Measurements from ENCODE around the gene TNFSF12. TPM values are rescaled to one million over a fixed set of nuclear protein-coding genes. Genes with fewer than 3 reads are reported as not detected.

The TNFSF12 gene
- total and polyA plus RNA-seq, 9 of the 15 experiments (the other 6 are each of a cell fraction or from before 2014, with no cell fraction given) = 0.03 to 0.95 (median 0.19) TPM; not detected in 3

DNA sequence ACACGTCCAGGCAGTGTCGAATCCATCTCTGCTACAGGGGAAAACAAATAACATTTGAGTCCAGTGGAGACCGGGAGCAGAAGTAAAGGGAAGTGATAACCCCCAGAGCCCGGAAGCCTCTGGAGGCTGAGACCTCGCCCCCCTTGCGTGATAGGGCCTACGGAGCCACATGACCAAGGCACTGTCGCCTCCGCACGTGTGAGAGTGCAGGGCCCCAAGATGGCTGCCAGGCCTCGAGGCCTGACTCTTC lies 23.4 kb downstream of the TNFSF12 start (continued):
- TF ChIP-seq, protein P1, sequence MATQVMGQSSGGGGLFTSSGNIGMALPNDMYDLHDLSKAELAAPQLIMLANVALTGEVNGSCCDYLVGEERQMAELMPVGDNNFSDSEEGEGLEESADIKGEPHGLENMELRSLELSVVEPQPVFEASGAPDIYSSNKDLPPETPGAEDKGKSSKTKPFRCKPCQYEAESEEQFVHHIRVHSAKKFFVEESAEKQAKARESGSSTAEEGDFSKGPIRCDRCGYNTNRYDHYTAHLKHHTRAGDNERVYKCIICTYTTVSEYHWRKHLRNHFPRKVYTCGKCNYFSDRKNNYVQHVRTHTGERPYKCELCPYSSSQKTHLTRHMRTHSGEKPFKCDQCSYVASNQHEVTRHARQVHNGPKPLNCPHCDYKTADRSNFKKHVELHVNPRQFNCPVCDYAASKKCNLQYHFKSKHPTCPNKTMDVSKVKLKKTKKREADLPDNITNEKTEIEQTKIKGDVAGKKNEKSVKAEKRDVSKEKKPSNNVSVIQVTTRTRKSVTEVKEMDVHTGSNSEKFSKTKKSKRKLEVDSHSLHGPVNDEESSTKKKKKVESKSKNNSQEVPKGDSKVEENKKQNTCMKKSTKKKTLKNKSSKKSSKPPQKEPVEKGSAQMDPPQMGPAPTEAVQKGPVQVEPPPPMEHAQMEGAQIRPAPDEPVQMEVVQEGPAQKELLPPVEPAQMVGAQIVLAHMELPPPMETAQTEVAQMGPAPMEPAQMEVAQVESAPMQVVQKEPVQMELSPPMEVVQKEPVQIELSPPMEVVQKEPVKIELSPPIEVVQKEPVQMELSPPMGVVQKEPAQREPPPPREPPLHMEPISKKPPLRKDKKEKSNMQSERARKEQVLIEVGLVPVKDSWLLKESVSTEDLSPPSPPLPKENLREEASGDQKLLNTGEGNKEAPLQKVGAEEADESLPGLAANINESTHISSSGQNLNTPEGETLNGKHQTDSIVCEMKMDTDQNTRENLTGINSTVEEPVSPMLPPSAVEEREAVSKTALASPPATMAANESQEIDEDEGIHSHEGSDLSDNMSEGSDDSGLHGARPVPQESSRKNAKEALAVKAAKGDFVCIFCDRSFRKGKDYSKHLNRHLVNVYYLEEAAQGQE (IDR thresholded peaks at IDR 0.05; ENCODE audit: borderline replicate concordance) = peak; percentile 56
- TF ChIP-seq, protein P1 (CRISPR knock-in tag; IDR thresholded peaks at IDR 0.05; ENCODE audit: low read depth) = no peak
- TF ChIP-seq, protein P2, sequence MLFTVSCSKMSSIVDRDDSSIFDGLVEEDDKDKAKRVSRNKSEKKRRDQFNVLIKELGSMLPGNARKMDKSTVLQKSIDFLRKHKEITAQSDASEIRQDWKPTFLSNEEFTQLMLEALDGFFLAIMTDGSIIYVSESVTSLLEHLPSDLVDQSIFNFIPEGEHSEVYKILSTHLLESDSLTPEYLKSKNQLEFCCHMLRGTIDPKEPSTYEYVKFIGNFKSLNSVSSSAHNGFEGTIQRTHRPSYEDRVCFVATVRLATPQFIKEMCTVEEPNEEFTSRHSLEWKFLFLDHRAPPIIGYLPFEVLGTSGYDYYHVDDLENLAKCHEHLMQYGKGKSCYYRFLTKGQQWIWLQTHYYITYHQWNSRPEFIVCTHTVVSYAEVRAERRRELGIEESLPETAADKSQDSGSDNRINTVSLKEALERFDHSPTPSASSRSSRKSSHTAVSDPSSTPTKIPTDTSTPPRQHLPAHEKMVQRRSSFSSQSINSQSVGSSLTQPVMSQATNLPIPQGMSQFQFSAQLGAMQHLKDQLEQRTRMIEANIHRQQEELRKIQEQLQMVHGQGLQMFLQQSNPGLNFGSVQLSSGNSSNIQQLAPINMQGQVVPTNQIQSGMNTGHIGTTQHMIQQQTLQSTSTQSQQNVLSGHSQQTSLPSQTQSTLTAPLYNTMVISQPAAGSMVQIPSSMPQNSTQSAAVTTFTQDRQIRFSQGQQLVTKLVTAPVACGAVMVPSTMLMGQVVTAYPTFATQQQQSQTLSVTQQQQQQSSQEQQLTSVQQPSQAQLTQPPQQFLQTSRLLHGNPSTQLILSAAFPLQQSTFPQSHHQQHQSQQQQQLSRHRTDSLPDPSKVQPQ (CRISPR knock-in tag; IDR thresholded peaks at IDR 0.05; ENCODE audit: borderline replicate concordance) = peak; percentile 58; the same call in 1 of the 2 replicates
- TF ChIP-seq ZNF76 (CRISPR knock-in tag; IDR thresholded peaks at IDR 0.05; ENCODE audit: borderline replicate concordance) (no peak), RBM39 (optimal IDR thresholded peaks at IDR 0.05; ENCODE audit: low read depth, low read length) (no peak), NR2C2 (CRISPR knock-in tag; IDR thresholded peaks at IDR 0.05) (no peak), NR2C2 (tag; IDR thresholded peaks at IDR 0.05) (peak; percentile 77; the same call in 1 of the 2 replicates), ZFPM2 (CRISPR knock-in tag; IDR thresholded peaks at IDR 0.05) (no peak), HSF4 (CRISPR knock-in tag; IDR thresholded peaks at IDR 0.05; ENCODE audit: borderline replicate concordance) (no peak), NRF1 (conservative IDR thresholded peaks at IDR 0.05 in 1 of 2, IDR thresholded peaks at IDR 0.05 in 1 of 2) (no peak; a peak in 1 of 4 replicates), ZNF778 (CRISPR knock-in tag; IDR thresholded peaks at IDR 0.05) (no peak), SNRNP70 (optimal IDR thresholded peaks at IDR 0.05; ENCODE audit: low read depth, low read length) (no peak)
- TF ChIP-seq, protein P3, sequence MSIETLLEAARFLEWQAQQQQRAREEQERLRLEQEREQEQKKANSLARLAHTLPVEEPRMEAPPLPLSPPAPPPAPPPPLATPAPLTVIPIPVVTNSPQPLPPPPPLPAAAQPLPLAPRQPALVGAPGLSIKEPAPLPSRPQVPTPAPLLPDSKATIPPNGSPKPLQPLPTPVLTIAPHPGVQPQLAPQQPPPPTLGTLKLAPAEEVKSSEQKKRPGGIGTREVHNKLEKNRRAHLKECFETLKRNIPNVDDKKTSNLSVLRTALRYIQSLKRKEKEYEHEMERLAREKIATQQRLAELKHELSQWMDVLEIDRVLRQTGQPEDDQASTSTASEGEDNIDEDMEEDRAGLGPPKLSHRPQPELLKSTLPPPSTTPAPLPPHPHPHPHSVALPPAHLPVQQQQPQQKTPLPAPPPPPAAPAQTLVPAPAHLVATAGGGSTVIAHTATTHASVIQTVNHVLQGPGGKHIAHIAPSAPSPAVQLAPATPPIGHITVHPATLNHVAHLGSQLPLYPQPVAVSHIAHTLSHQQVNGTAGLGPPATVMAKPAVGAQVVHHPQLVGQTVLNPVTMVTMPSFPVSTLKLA (conservative IDR thresholded peaks at IDR 0.05) = peak; percentile 98 to 99
- TF ChIP-seq, protein P4, sequence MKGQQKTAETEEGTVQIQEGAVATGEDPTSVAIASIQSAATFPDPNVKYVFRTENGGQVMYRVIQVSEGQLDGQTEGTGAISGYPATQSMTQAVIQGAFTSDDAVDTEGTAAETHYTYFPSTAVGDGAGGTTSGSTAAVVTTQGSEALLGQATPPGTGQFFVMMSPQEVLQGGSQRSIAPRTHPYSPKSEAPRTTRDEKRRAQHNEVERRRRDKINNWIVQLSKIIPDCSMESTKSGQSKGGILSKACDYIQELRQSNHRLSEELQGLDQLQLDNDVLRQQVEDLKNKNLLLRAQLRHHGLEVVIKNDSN (CRISPR knock-in tag; IDR thresholded peaks at IDR 0.05) = peak; percentile 97
- TF ChIP-seq, protein P5, sequence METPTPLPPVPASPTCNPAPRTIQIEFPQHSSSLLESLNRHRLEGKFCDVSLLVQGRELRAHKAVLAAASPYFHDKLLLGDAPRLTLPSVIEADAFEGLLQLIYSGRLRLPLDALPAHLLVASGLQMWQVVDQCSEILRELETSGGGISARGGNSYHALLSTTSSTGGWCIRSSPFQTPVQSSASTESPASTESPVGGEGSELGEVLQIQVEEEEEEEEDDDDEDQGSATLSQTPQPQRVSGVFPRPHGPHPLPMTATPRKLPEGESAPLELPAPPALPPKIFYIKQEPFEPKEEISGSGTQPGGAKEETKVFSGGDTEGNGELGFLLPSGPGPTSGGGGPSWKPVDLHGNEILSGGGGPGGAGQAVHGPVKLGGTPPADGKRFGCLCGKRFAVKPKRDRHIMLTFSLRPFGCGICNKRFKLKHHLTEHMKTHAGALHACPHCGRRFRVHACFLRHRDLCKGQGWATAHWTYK (CRISPR knock-in tag; IDR thresholded peaks at IDR 0.05) = no peak
